H1 (cell line): Measurements from ENCODE around the gene COBLL1. TPM values are rescaled to one million over a fixed set of nuclear protein-coding genes. Genes with fewer than 3 reads are reported as not detected.

ENCODE experiments used
- SP2 ChIP-seq: IDR thresholded peaks from 2 replicates; pipeline ENCODE4 v1.6.1; 2012; ENCODE audit warnings: mild to moderate bottlenecking, low read length, inconsistent platforms
- TCF12 ChIP-seq: IDR thresholded peaks from 2 replicates; pipeline ENCODE4 v1.6.1; 2011; ENCODE audit warnings: low read depth, mild to moderate bottlenecking, low read length
- polyA plus RNA-seq, 7 experiments: library from polyadenylated mRNA; depleted of rRNA in 3 of 7; stranded (reverse) in 5 of 7; unstranded in 2 of 7; fragments of >200 nt in 5 of 7; fragments of 200-250 nt in 2 of 7; gene quantifications; 1 replicate in 5 of 7; 2 replicates in 1 of 7; 4 replicates in 1 of 7; pipeline versions ENCODE4 v1.2.1 to v1.2.3, GENCODE V29; 2011 to 2013; ENCODE audit warnings: missing spikeins in 2 of 7, mixed read lengths in 2 of 7
- total RNA-seq: library from RNA; stranded (reverse); fragmentation: NEBNext Ultra II Directional; extraction: Animal tissue kit (Norgen Biotek cat#: 25700); gene quantifications from 2 replicates; pipeline ENCODE4 v1.2.1, GENCODE V29; 2021
- TF ChIP-seq, protein P1 (sequence below): IDR thresholded peaks from 2 replicates; pipeline ENCODE4 v1.6.1; 2012; ENCODE audit warnings: low read length, inconsistent platforms

Gene COBLL1
- total and polyA plus RNA-seq, 2 of the 8 experiments (the other 6 are each of a cell fraction or from before 2014, with no cell fraction given): 2.2 to 6.2 TPM

- no peak for TF ChIP-seq TCF12
- TF ChIP-seq SP2: no peak
- TF ChIP-seq, protein P1, sequence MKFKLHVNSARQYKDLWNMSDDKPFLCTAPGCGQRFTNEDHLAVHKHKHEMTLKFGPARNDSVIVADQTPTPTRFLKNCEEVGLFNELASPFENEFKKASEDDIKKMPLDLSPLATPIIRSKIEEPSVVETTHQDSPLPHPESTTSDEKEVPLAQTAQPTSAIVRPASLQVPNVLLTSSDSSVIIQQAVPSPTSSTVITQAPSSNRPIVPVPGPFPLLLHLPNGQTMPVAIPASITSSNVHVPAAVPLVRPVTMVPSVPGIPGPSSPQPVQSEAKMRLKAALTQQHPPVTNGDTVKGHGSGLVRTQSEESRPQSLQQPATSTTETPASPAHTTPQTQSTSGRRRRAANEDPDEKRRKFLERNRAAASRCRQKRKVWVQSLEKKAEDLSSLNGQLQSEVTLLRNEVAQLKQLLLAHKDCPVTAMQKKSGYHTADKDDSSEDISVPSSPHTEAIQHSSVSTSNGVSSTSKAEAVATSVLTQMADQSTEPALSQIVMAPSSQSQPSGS: no peak
Observed at GRCh38 chr2:164667566-164667965, 174.1 kb downstream of the COBLL1 start (continued).
